ENCODE results near the gene JMJD1C.
"Not testable (repeated sequence)": the region's sequence is repeated elsewhere in the genome, so short reads cannot be mapped to it uniquely, and the experiment has no call there.

Gene JMJD1C

GRCh38 chr10:63392224-63392623 is 73.6 kb downstream of the JMJD1C start:
- no peak for DNase-seq

- no peak for DNase-seq
These were observed 74.0 kb downstream of the JMJD1C start for GRCh38 chr10:63391812-63392211.

GRCh38 chr10:63390521-63390920 is 75.3 kb downstream of the JMJD1C start:
- no peak for DNase-seq

- no peak for DNase-seq
These were observed 77.3 kb downstream of the JMJD1C start for GRCh38 chr10:63388421-63389031.

- DNase-seq, result no peak
These were observed 80.5 kb downstream of the JMJD1C start for GRCh38 chr10:63385254-63385653.

- no peak for DNase-seq
These were observed 81.1 kb downstream of the JMJD1C start for GRCh38 chr10:63384675-63385074.

GRCh38 chr10:63384001-63384400 is 81.8 kb downstream of the JMJD1C start:
- DNase-seq, result no peak

GRCh38 chr10:63383141-63383540 is 82.6 kb downstream of the JMJD1C start:
- DNase-seq, result no peak

GRCh38 chr10:63382066-63382465 is 83.7 kb downstream of the JMJD1C start:
- DNase-seq, result no peak

- not testable (repeated sequence) for DNase-seq
These were observed 88.5 kb downstream of the JMJD1C start for GRCh38 chr10:63377305-63377661.

- DNase-seq, result no peak
These were observed 89.0 kb downstream of the JMJD1C start for GRCh38 chr10:63376560-63377304.

GRCh38 chr10:63375859-63376258 is 89.9 kb downstream of the JMJD1C start:
- no peak for DNase-seq

GRCh38 chr10:63375458-63375857 is 90.3 kb downstream of the JMJD1C start:
- DNase-seq, result no peak

- DNase-seq, result no peak
These were observed 90.8 kb downstream of the JMJD1C start for GRCh38 chr10:63374991-63375390.

- DNase-seq, result no peak
These were observed 92.6 kb downstream of the JMJD1C start for GRCh38 chr10:63373176-63373575.

GRCh38 chr10:63369711-63370110 is 96.1 kb downstream of the JMJD1C start:
- DNase-seq, result no peak

GRCh38 chr10:63368365-63368764 is 97.4 kb downstream of the JMJD1C start:
- DNase-seq, result no peak

GRCh38 chr10:63366933-63367332 is 98.8 kb downstream of the JMJD1C start:
- no peak for DNase-seq

- DNase-seq, result no peak
These were observed 99.6 kb downstream of the JMJD1C start for GRCh38 chr10:63365976-63366765.

GRCh38 chr10:63364918-63365317 is 100.9 kb downstream of the JMJD1C start:
- no peak for DNase-seq

- DNase-seq, result no peak
These were observed 101.8 kb downstream of the JMJD1C start for GRCh38 chr10:63363951-63364350.

- no peak for DNase-seq
These were observed 110.1 kb downstream of the JMJD1C start for GRCh38 chr10:63355682-63356081.

- no peak for DNase-seq
These were observed 112.8 kb downstream of the JMJD1C start for GRCh38 chr10:63352976-63353375.

GRCh38 chr10:63348245-63348850 is 117.4 kb downstream of the JMJD1C start:
- no peak for DNase-seq

All from NCI-H187 (cell line).